Activated B cell treated with CpG ODN at 0.5 μM for 24 hours (primary cell): Measurements from ENCODE around the gene HIVEP3. TPM values are rescaled to one million over a fixed set of nuclear protein-coding genes. Genes with fewer than 3 reads are reported as not detected.

Source experiments
- ATAC-seq: fragments of 200-7000 bp; cut with Tn5 transposase; one replicate; pipeline ENCODE4 v1.10.0; 2021; ENCODE audit warnings: low read depth, mild to moderate bottlenecking, moderate library complexity
- CTCF ChIA-PET: fragments of 350-600 bp; sonication (Branson Sonifier 250); formaldehyde crosslinking; loops from one replicate; lab custom pipeline; 2021; ENCODE audit warnings: antibody characterized with exemption; lab: Charles Lee
- POLR2A ChIA-PET: fragments of 350-600 bp; sonication (Branson Sonifier 250); formaldehyde crosslinking; loops from one replicate; lab custom pipeline; 2021; ENCODE audit warnings: antibody characterized with exemption; lab: Charles Lee
- DNase-seq: peaks from one replicate; pipeline ENCODE4 v3.0.0; 2022
- H3K27ac Mint-ChIP-seq: one replicate; pipeline ENCODE4 v1.8.0; 2020; ENCODE audit warnings: mixed read lengths
- H3K27me3 Mint-ChIP-seq: one replicate; pipeline ENCODE4 v1.8.0; 2021; ENCODE audit warnings: mixed read lengths
- H3K36me3 Mint-ChIP-seq: one replicate; pipeline ENCODE4 v1.8.0; 2021; ENCODE audit warnings: low read depth, mixed read lengths
- H3K4me1 Mint-ChIP-seq: one replicate; pipeline ENCODE4 v1.8.0; 2021; ENCODE audit warnings: mixed read lengths
- H3K4me3 Mint-ChIP-seq: one replicate; pipeline ENCODE4 v1.8.0; 2020; ENCODE audit warnings: mild to moderate bottlenecking, mixed read lengths
- H3K9me3 Mint-ChIP-seq: one replicate; pipeline ENCODE4 v1.8.0; 2020; ENCODE audit warnings: mixed read lengths
- intact Hi-C: fragments of 100-400 bp; cut with micrococcal nuclease; formaldehyde crosslinking; loops from one replicate; pipeline ENCODE4 v1.15.1; 2024
- total RNA-seq: library from RNA; stranded (reverse); gene quantifications from 2 replicates; pipeline ENCODE4 v1.2.3, GENCODE V29; 2022
- TF ChIP-seq, protein P1 (sequence below): fragments of 200-600 bp; IDR thresholded peaks from one replicate; pipeline ENCODE4 v1.8.0; 2022; ENCODE audit warnings: antibody characterized with exemption, mild to moderate bottlenecking

Gene HIVEP3
- total RNA-seq, 1 donor from 2014 or later = 14.4 TPM

DNA sequence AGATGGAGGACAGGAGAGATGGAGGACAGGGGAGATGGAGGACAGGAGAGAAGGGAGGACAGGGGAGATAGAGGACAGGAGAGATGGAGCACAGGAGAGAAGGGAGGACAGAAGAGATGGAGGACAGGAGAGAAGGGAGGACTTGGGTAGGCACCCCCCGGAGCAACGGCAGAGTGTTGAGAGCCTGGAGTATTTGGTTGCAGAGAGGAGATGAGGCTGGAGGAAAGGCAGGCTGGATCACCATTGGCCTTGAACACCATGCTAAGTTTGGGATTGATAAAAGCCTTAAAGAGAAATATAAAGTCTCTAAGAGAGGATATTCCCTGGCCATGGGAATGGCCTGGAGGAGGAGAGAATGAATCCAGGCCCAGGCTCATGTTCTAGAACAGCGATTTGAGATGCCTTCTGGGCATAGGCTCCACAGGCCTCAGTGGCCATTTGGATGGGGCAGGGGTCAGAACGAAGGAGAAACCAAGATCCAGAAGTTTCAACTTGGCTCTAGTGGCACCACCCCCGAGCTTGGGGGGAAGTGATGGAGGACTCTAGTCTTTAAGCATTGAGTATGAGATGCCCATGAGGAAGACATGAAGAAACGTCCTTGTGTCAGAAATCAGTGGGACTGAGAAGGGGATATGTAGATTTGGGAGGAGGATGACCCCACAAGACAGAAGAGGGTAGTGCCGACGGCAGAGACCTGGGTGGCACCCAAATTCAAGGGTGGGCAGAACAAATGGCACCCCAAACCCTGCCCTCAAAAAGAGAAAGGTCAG lies 386.3 kb downstream of the HIVEP3 start:
- peaks cover 19% of the 10 kb centered on the region for H3K4me1 Mint-ChIP-seq
- H3K36me3 Mint-ChIP-seq = no peaks in the 10 kb centered on the region
- no peaks in the 10 kb centered on the region for H3K27me3 Mint-ChIP-seq
- no peaks in the 10 kb centered on the region for H3K9me3 Mint-ChIP-seq
- no peak overlapping the region for H3K27ac Mint-ChIP-seq
- H3K4me3 Mint-ChIP-seq = no peak overlapping the region
- ATAC-seq (no peak), DNase-seq (no peak)
- intact Hi-C loops = no loop called here
- ChIA-PET POLR2A (no interaction called here), CTCF (interaction anchor here (1.0 kb wide), 1 partner anchor 16 kb away, joined by 3 read pairs; no protein-coding TSS in a partner anchor)
- TF ChIP-seq, protein P1, sequence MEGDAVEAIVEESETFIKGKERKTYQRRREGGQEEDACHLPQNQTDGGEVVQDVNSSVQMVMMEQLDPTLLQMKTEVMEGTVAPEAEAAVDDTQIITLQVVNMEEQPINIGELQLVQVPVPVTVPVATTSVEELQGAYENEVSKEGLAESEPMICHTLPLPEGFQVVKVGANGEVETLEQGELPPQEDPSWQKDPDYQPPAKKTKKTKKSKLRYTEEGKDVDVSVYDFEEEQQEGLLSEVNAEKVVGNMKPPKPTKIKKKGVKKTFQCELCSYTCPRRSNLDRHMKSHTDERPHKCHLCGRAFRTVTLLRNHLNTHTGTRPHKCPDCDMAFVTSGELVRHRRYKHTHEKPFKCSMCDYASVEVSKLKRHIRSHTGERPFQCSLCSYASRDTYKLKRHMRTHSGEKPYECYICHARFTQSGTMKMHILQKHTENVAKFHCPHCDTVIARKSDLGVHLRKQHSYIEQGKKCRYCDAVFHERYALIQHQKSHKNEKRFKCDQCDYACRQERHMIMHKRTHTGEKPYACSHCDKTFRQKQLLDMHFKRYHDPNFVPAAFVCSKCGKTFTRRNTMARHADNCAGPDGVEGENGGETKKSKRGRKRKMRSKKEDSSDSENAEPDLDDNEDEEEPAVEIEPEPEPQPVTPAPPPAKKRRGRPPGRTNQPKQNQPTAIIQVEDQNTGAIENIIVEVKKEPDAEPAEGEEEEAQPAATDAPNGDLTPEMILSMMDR = no peak

DNA sequence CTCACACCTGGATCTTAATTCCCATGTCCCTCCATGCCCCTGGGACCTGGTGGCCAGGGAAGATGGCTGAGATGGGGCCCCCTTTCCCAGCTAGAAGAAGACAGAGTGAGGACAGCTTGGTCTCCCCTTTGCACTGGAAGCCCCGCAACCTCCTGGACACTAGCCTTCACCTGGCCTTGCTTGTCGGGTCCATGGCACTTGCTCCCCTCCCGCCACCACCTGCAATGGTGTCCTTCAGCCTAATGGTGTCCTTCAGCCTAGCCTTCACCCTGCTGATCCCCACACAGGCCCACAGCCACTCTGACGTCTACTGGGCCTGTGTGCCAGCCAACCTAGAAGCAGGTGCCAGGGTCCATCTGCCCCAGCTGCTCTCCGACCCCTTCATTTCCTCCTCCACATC lies 388.3 kb downstream of the HIVEP3 start:
- TF ChIP-seq, protein P1 = no peak
- ChIA-PET POLR2A (no interaction called here), CTCF (no interaction called here)
- peaks cover 2% of the 10 kb centered on the region for H3K4me1 Mint-ChIP-seq
- no peaks in the 10 kb centered on the region for H3K9me3 Mint-ChIP-seq
- H3K36me3 Mint-ChIP-seq = no peaks in the 10 kb centered on the region
- intact Hi-C loops = no loop called here
- no peak for DNase-seq
- H3K27me3 Mint-ChIP-seq = no peaks in the 10 kb centered on the region
- H3K27ac Mint-ChIP-seq = no peak overlapping the region
- ATAC-seq = no peak
- H3K4me3 Mint-ChIP-seq = no peak overlapping the region

DNA sequence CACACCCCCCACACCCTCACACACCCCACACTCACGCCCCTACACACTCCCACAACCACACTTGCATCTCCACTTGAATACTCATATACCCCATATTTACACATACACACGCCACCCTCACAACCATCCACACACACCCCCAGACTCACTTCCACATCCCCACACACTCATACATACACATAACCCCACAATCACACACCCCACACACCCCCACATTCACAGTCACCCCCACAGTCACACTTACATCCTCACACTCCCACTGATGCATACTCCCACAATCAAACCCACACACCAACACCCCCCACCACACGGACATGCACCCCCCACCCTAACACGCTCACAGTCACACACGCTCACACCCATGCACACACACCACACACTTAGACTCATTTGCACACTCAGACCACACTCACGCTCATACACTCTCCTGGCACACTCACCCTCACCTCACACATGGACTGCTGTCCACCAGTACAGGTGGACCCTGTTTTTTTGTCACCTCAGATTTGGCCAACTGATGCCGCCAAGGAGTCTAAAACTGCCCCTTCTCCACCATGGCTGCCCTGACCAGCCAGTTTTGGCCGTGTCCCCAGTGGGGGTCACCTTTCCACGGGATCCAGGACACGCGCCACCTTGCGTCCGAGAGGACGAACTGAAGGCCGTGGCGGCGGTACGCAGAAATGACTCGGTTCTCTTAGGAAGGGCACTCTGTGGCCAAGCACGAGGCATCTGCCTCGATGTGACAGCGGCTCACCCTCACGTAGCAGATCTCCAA lies 388.9 kb downstream of the HIVEP3 start:
- Mint-ChIP-seq H3K27me3 (no peaks in the 10 kb centered on the region), H3K4me3 (no peak overlapping the region), H3K27ac (no peak overlapping the region), H3K36me3 (peaks cover 4% of the 10 kb centered on the region), H3K9me3 (no peaks in the 10 kb centered on the region), H3K4me1 (peaks cover 2% of the 10 kb centered on the region)
- TF ChIP-seq, protein P1 = no peak
- no peak for ATAC-seq
- intact Hi-C loops = no loop called here
- DNase-seq = no peak
- ChIA-PET CTCF (no interaction called here), POLR2A (no interaction called here)

DNA sequence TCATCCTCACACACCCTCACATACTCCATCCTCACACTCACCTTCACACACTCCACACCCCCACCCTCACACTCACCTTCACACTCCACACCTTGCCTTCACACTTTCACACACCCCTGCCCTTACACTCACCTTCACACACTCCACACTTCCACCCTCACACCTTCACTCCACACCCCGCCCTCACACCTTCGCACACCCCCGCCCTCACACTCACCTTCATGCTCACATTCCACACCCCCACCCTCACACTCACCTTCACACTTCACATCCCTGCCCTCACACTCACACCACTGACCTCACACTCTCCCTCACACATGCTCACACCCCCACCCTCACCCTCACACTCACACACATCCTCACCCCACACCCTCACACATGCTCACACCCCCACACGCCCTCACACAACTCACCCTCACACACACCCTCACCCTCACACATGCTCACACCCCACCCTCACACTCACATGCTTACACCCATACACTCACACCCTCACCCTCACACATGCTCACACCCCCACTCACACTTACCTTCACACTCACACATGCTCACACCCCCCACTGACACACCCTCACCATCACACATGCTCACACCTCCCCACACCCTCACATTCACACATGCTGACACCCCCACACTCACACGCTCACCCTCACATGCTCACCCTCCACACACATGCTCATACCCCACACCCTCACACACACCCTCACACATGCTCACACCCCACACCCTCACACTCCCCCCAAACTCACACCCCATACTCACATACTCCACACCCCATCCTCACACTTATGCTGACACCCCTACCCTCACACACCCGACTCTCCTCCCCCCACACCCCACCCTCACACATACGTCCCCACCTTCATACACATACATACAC lies 389.8 kb downstream of the HIVEP3 start:
- ChIA-PET POLR2A (no interaction called here), CTCF (no interaction called here)
- intact Hi-C loops = no loop called here
- Mint-ChIP-seq H3K9me3 (no peaks in the 10 kb centered on the region), H3K36me3 (peaks cover 13% of the 10 kb centered on the region), H3K27ac (no peak overlapping the region), H3K27me3 (no peaks in the 10 kb centered on the region), H3K4me1 (peaks cover 2% of the 10 kb centered on the region), H3K4me3 (no peak overlapping the region)
- no peak for ATAC-seq
- DNase-seq = no peak
- TF ChIP-seq, protein P1 = no peak
